ENCODE results near the gene LMF1. TPM values are rescaled to one million over a fixed set of nuclear protein-coding genes. Genes with fewer than 3 reads are reported as not detected.

Gene LMF1
- total RNA-seq, 1 donor from 2014 or later: 26.0 TPM

- Histone ChIP-seq H3K27ac (no peak overlapping the region), H3K36me3 (no peaks in the 10 kb centered on the region), H3K27me3 (no peaks in the 10 kb centered on the region), H3K4me1 (no peaks in the 10 kb centered on the region), H3K4me3 (no peak overlapping the region), H3K9me3 (no peaks in the 10 kb centered on the region)
- intact Hi-C loops (cut with DNase I): no loop called here
- no peak for TF ChIP-seq CTCF (IDR thresholded peaks at IDR 0.05)
- no peak for DNase-seq (ENCODE audit: extremely low spot score in 2 of 2)
Measured at GRCh38 chr16:853306-853705, 117.5 kb downstream of the LMF1 start.

- no peaks in the 10 kb centered on the region for H3K27me3 ChIP-seq
- no peak overlapping the region for H3K4me3 ChIP-seq
- intact Hi-C loops (cut with DNase I): no loop called here
- H3K36me3 ChIP-seq: no peaks in the 10 kb centered on the region
- H3K27ac ChIP-seq: no peak overlapping the region
- no peaks in the 10 kb centered on the region for H3K9me3 ChIP-seq
- H3K4me1 ChIP-seq: no peaks in the 10 kb centered on the region
- no peak for DNase-seq (ENCODE audit: extremely low spot score in 2 of 2)
- TF ChIP-seq POLR2A (IDR thresholded peaks at IDR 0.05): no peak
- no peak for TF ChIP-seq CTCF (IDR thresholded peaks at IDR 0.05)
- no peak for TF ChIP-seq POLR2AphosphoS5 (IDR thresholded peaks at IDR 0.05; ENCODE audit: insufficient read depth in 1 of 2, low read depth in 1 of 2)
Measured at GRCh38 chr16:852451-853185, 118.2 kb downstream of the LMF1 start.

- Histone ChIP-seq H3K4me1 (no peaks in the 10 kb centered on the region), H3K36me3 (no peaks in the 10 kb centered on the region), H3K9me3 (no peaks in the 10 kb centered on the region), H3K4me3 (no peak overlapping the region), H3K27me3 (no peaks in the 10 kb centered on the region), H3K27ac (no peak overlapping the region)
- TF ChIP-seq POLR2AphosphoS5 (IDR thresholded peaks at IDR 0.05; ENCODE audit: insufficient read depth in 1 of 2, low read depth in 1 of 2): no peak
- no peak for TF ChIP-seq POLR2A (IDR thresholded peaks at IDR 0.05)
- no peak for TF ChIP-seq CTCF (IDR thresholded peaks at IDR 0.05)
- intact Hi-C loops (cut with DNase I): no loop called here
- DNase-seq (ENCODE audit: extremely low spot score in 2 of 2): no peak
Measured at GRCh38 chr16:851871-852270, 118.9 kb downstream of the LMF1 start.

- Histone ChIP-seq H3K27ac (no peak overlapping the region), H3K27me3 (no peaks in the 10 kb centered on the region), H3K36me3 (no peaks in the 10 kb centered on the region), H3K4me1 (no peaks in the 10 kb centered on the region), H3K9me3 (no peaks in the 10 kb centered on the region), H3K4me3 (no peak overlapping the region)
- TF ChIP-seq POLR2AphosphoS5 (IDR thresholded peaks at IDR 0.05; ENCODE audit: insufficient read depth in 1 of 2, low read depth in 1 of 2) (no peak), POLR2A (IDR thresholded peaks at IDR 0.05) (no peak), CTCF (IDR thresholded peaks at IDR 0.05) (no peak)
- intact Hi-C loops (cut with DNase I): no loop called here
- DNase-seq (ENCODE audit: extremely low spot score in 2 of 2): no peak
Measured at GRCh38 chr16:851209-851810, 119.5 kb downstream of the LMF1 start.

- Histone ChIP-seq H3K4me3 (no peak overlapping the region), H3K36me3 (no peaks in the 10 kb centered on the region), H3K9me3 (no peaks in the 10 kb centered on the region), H3K27ac (no peak overlapping the region), H3K27me3 (no peaks in the 10 kb centered on the region), H3K4me1 (no peaks in the 10 kb centered on the region)
- no peak for DNase-seq (ENCODE audit: extremely low spot score in 2 of 2)
- intact Hi-C loops (cut with DNase I): no loop called here
- TF ChIP-seq CTCF (IDR thresholded peaks at IDR 0.05) (no peak), POLR2AphosphoS5 (IDR thresholded peaks at IDR 0.05; ENCODE audit: insufficient read depth in 1 of 2, low read depth in 1 of 2) (no peak), POLR2A (IDR thresholded peaks at IDR 0.05) (no peak)
Measured at GRCh38 chr16:850668-851067, 120.1 kb downstream of the LMF1 start.

Data from vagina (tissue), 2 donors.